ENCODE data around the gene SRGAP3.

SRGAP3 gene

DNA sequence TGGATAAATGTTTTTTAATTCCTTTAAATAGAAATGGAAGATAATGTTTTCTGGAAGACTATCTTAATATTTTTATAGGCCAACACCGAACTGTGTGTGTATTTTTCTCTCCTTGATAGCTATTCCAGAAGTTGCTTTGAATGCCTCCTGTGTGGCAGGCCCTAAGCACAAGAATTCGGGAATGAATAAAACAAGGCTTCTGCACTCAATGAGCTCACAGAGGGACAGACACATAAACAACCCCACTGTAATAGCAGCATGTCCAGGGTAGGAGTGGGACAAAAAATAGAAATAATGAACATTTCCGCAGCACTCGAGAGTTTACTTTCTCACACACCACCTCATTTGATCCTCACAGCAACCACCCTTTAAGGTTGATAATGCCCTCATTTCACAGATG, 18.0 kb downstream of the SRGAP3 start:
- ATAC-seq: no peak
- TF ChIP-seq, protein P1, sequence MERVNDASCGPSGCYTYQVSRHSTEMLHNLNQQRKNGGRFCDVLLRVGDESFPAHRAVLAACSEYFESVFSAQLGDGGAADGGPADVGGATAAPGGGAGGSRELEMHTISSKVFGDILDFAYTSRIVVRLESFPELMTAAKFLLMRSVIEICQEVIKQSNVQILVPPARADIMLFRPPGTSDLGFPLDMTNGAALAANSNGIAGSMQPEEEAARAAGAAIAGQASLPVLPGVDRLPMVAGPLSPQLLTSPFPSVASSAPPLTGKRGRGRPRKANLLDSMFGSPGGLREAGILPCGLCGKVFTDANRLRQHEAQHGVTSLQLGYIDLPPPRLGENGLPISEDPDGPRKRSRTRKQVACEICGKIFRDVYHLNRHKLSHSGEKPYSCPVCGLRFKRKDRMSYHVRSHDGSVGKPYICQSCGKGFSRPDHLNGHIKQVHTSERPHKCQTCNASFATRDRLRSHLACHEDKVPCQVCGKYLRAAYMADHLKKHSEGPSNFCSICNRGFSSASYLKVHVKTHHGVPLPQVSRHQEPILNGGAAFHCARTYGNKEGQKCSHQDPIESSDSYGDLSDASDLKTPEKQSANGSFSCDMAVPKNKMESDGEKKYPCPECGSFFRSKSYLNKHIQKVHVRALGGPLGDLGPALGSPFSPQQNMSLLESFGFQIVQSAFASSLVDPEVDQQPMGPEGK (CRISPR knock-in tag; IDR thresholded peaks at IDR 0.05; ENCODE audit: borderline replicate concordance): no peak
- TF ChIP-seq ZFP30 (CRISPR knock-in tag; IDR thresholded peaks at IDR 0.05) (no peak), PPARA (CRISPR knock-in tag; IDR thresholded peaks at IDR 0.05; ENCODE audit: borderline replicate concordance) (no peak), OSR1 (CRISPR knock-in tag; IDR thresholded peaks at IDR 0.05) (no peak), BACH2 (CRISPR knock-in tag; IDR thresholded peaks at IDR 0.05; ENCODE audit: borderline replicate concordance) (no peak), GLIS3 (CRISPR knock-in tag; IDR thresholded peaks at IDR 0.05) (no peak), ZNF70 (CRISPR knock-in tag; IDR thresholded peaks at IDR 0.05) (no peak), TCF4 (CRISPR knock-in tag; IDR thresholded peaks at IDR 0.05; ENCODE audit: borderline replicate concordance) (no peak), ZNF565 (CRISPR knock-in tag; conservative IDR thresholded peaks at IDR 0.05; ENCODE audit: low read depth) (no peak), RARB (CRISPR knock-in tag; IDR thresholded peaks at IDR 0.05) (no peak), ZNF8 (CRISPR knock-in tag; IDR thresholded peaks at IDR 0.05) (no peak), ZFP3 (CRISPR knock-in tag; IDR thresholded peaks at IDR 0.05) (no peak)
- TF ChIP-seq, protein P2, sequence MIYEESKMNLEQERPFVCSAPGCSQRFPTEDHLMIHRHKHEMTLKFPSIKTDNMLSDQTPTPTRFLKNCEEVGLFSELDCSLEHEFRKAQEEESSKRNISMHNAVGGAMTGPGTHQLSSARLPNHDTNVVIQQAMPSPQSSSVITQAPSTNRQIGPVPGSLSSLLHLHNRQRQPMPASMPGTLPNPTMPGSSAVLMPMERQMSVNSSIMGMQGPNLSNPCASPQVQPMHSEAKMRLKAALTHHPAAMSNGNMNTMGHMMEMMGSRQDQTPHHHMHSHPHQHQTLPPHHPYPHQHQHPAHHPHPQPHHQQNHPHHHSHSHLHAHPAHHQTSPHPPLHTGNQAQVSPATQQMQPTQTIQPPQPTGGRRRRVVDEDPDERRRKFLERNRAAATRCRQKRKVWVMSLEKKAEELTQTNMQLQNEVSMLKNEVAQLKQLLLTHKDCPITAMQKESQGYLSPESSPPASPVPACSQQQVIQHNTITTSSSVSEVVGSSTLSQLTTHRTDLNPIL (CRISPR knock-in tag; IDR thresholded peaks at IDR 0.05; ENCODE audit: low read depth): no peak
- TF ChIP-seq, protein P3, sequence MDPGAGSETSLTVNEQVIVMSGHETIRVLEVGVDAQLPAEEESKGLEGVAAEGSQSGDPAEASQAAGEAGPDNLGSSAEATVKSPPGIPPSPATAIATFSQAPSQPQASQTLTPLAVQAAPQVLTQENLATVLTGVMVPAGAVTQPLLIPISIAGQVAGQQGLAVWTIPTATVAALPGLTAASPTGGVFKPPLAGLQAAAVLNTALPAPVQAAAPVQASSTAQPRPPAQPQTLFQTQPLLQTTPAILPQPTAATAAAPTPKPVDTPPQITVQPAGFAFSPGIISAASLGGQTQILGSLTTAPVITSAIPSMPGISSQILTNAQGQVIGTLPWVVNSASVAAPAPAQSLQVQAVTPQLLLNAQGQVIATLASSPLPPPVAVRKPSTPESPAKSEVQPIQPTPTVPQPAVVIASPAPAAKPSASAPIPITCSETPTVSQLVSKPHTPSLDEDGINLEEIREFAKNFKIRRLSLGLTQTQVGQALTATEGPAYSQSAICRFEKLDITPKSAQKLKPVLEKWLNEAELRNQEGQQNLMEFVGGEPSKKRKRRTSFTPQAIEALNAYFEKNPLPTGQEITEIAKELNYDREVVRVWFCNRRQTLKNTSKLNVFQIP (CRISPR knock-in tag; IDR thresholded peaks at IDR 0.05; ENCODE audit: borderline replicate concordance, low read depth): no peak

DNA sequence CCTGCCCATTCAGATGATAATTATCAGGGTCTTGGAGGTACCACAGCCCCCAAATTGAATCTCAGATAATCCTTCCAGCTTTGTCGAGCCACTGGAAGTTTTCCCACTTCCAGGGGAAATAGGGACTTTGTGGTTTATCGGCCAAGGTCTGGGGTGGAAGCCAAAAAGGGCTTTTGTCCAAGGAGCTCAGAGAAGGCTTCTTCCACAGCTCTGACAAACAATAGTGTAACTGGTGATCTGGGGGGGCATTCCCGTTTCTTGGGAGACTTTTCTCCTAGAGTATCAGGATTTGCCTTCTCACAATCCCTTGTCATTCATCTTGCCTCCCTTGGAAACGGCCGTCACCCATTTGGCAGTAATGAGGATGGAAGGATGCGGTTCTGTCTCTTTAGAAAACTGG, 18.4 kb downstream of the SRGAP3 start:
- no peak for ATAC-seq
- TF ChIP-seq ZC3H10 (CRISPR knock-in tag; IDR thresholded peaks at IDR 0.05): no peak
- TF ChIP-seq, protein P4, sequence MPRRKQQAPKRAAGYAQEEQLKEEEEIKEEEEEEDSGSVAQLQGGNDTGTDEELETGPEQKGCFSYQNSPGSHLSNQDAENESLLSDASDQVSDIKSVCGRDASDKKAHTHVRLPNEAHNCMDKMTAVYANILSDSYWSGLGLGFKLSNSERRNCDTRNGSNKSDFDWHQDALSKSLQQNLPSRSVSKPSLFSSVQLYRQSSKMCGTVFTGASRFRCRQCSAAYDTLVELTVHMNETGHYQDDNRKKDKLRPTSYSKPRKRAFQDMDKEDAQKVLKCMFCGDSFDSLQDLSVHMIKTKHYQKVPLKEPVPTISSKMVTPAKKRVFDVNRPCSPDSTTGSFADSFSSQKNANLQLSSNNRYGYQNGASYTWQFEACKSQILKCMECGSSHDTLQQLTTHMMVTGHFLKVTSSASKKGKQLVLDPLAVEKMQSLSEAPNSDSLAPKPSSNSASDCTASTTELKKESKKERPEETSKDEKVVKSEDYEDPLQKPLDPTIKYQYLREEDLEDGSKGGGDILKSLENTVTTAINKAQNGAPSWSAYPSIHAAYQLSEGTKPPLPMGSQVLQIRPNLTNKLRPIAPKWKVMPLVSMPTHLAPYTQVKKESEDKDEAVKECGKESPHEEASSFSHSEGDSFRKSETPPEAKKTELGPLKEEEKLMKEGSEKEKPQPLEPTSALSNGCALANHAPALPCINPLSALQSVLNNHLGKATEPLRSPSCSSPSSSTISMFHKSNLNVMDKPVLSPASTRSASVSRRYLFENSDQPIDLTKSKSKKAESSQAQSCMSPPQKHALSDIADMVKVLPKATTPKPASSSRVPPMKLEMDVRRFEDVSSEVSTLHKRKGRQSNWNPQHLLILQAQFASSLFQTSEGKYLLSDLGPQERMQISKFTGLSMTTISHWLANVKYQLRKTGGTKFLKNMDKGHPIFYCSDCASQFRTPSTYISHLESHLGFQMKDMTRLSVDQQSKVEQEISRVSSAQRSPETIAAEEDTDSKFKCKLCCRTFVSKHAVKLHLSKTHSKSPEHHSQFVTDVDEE (CRISPR knock-in tag; IDR thresholded peaks at IDR 0.05): no peak
- no peak for TF ChIP-seq RARB (CRISPR knock-in tag; IDR thresholded peaks at IDR 0.05)
- no peak for TF ChIP-seq GLIS3 (CRISPR knock-in tag; IDR thresholded peaks at IDR 0.05)
- no peak for TF ChIP-seq ZFP30 (CRISPR knock-in tag; IDR thresholded peaks at IDR 0.05)
- no peak for TF ChIP-seq CSDC2 (CRISPR knock-in tag; IDR thresholded peaks at IDR 0.05)
- no peak for TF ChIP-seq ZNF565 (CRISPR knock-in tag; conservative IDR thresholded peaks at IDR 0.05; ENCODE audit: low read depth)

DNA sequence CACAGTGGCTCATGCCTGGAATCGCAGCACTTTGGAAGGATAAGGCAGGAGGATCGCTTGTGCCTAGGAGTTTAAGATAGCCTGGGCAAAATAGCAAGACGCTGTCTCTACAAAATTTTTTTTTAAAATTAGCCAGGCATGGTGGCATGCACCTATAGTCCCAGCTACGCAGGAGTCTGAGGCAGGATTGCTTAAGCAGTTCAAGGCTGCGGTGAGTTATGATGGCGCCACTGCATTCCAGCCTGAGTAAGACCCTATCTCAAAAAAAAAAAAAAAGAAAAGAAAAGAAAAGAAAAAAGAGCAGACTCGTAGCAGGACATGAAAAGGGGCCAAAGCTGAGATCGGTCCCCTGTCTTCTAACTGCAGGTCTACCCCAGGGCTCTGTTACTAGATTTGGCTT, 18.9 kb downstream of the SRGAP3 start:
- no peak for TF ChIP-seq OSR1 (CRISPR knock-in tag; IDR thresholded peaks at IDR 0.05)
- TF ChIP-seq CSDC2 (CRISPR knock-in tag; IDR thresholded peaks at IDR 0.05): no peak
- no peak for TF ChIP-seq ZNF565 (CRISPR knock-in tag; conservative IDR thresholded peaks at IDR 0.05; ENCODE audit: low read depth)
- TF ChIP-seq TCF4 (CRISPR knock-in tag; IDR thresholded peaks at IDR 0.05; ENCODE audit: borderline replicate concordance): no peak
- TF ChIP-seq ZFP3 (CRISPR knock-in tag; IDR thresholded peaks at IDR 0.05): no peak
- no peak for TF ChIP-seq ZC3H10 (CRISPR knock-in tag; IDR thresholded peaks at IDR 0.05)
- TF ChIP-seq, protein P3 (CRISPR knock-in tag; IDR thresholded peaks at IDR 0.05; ENCODE audit: borderline replicate concordance, low read depth): no peak
- no peak for TF ChIP-seq ISL1 (CRISPR knock-in tag; IDR thresholded peaks at IDR 0.05)
- no peak for TF ChIP-seq RARB (CRISPR knock-in tag; IDR thresholded peaks at IDR 0.05)
- TF ChIP-seq PPARA (CRISPR knock-in tag; IDR thresholded peaks at IDR 0.05; ENCODE audit: borderline replicate concordance): no peak
- no peak for TF ChIP-seq ZNF70 (CRISPR knock-in tag; IDR thresholded peaks at IDR 0.05)
- no peak for TF ChIP-seq SNAI2 (CRISPR knock-in tag; IDR thresholded peaks at IDR 0.05)
- TF ChIP-seq, protein P5, sequence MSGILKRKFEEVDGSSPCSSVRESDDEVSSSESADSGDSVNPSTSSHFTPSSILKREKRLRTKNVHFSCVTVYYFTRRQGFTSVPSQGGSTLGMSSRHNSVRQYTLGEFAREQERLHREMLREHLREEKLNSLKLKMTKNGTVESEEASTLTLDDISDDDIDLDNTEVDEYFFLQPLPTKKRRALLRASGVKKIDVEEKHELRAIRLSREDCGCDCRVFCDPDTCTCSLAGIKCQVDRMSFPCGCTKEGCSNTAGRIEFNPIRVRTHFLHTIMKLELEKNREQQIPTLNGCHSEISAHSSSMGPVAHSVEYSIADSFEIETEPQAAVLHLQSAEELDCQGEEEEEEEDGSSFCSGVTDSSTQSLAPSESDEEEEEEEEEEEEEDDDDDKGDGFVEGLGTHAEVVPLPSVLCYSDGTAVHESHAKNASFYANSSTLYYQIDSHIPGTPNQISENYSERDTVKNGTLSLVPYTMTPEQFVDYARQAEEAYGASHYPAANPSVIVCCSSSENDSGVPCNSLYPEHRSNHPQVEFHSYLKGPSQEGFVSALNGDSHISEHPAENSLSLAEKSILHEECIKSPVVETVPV (CRISPR knock-in tag; IDR thresholded peaks at IDR 0.05): no peak
- TF ChIP-seq, protein P4 (CRISPR knock-in tag; IDR thresholded peaks at IDR 0.05): no peak
- TF ChIP-seq TOX (CRISPR knock-in tag; IDR thresholded peaks at IDR 0.05; ENCODE audit: borderline replicate concordance): no peak
- no peak for TF ChIP-seq ESRRG (CRISPR knock-in tag; IDR thresholded peaks at IDR 0.05)
- TF ChIP-seq ZFP30 (CRISPR knock-in tag; IDR thresholded peaks at IDR 0.05): no peak
- no peak for TF ChIP-seq ZNF8 (CRISPR knock-in tag; IDR thresholded peaks at IDR 0.05)
- TF ChIP-seq BACH2 (CRISPR knock-in tag; IDR thresholded peaks at IDR 0.05; ENCODE audit: borderline replicate concordance): no peak
- ATAC-seq: no peak
